ENCODE results near the gene CTXN1.
A peak's percentile ranks its signal among the peaks of the same experiment; 100 is the strongest.

The CTXN1 gene

GRCh38 chr19:7888826-7889217 is 37.1 kb downstream of the CTXN1 start:
- no peak for TF ChIP-seq JUND (IDR thresholded peaks at IDR 0.05; ENCODE audit: low read depth)
- DNase-seq (ENCODE audit: low read depth in 1 of 2, low spot score in 1 of 2): no peak
- in situ Hi-C loops (cut with HindIII; ENCODE audit: low pct_unique_long_range_greater_than_20kb, low sequenced_read_pairs): no loop called here

DNA sequence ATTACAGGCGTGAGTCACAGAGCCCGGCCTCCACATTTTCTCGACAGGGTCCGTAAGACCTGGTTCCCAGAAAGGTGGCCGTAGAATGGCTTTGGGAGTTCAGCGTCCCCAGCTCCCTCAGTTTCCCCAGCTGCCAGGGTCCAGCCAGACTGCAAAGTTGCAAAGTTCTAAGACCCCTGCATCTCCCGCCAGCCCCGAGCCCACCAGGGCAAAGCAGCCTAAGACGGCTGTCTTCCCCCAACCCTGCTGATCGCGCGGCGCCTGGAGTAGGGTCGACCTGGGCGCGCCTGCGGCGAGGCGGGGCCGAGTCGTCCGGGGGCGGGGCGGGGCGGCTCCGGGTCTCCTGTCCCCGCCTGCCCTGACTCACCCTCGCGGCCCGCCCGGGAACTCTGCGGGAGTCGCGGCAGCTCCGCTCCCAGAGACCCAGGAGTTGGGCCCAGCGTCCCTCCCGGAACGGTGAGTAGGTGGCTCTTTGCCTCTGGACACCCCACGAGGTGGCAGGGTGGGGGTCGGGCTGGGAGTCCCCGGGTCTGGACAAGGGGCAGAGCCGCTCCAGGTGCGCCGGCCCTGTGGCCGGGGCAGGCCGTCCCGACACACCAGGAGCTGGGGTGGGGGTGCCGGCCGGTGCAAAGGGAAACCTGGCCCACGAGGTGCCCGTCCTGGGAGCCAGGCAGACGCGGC is 37.6 kb downstream of the CTXN1 start, which contains the start of gene LRRC8E:
Gene LRRC8E, plus strand, starts transcription at position 366 of the 681 bp plus-strand sequence. CDS start 7,094 bp downstream, outside the sequence.
- peak; percentile 50 to 64 for DNase-seq (ENCODE audit: low read depth in 1 of 2, low spot score in 1 of 2)
- in situ Hi-C loops (cut with HindIII; ENCODE audit: low pct_unique_long_range_greater_than_20kb, low sequenced_read_pairs): no loop called here
- TF ChIP-seq JUND (IDR thresholded peaks at IDR 0.05; ENCODE audit: low read depth): no peak

DNA sequence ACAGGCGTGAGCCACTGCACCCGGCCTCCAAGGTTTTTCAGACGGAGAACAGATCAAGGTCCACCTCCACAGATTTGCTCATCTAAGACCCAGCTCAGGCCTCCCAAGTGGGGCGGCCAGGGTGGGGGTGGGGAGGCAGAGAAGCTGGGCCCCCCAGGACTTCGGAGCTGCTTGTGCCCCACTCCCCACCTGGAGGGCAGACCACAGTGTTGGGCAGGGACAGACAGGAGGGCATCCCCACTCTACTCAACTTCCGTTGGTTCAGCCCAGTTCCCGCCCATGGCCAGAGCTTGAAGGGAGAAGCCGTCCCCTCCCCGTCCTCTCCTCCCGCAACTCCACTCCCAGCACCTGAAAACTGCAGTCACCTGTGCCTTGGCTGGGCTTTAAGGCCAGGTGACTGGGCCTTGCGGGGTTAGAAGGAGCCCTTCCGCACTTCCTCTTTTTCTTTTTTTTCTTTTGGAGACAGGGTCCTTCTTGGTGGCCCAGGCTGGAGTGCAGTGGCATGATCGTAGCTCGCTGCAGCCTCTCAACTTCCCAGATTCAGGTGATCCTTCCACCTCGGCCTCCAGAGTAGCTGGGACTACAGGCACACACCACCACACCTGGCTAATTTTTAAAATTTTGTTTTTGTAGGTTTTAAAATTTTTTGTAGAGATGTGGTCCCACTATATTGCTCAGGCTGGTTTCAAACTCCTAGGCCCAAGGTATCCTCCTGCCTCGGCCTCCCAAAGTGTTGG is 38.4 kb downstream of the CTXN1 start:
- no peak for DNase-seq (ENCODE audit: low read depth in 1 of 2, low spot score in 1 of 2)
- in situ Hi-C loops (cut with HindIII; ENCODE audit: low pct_unique_long_range_greater_than_20kb, low sequenced_read_pairs): no loop called here
- no peak for TF ChIP-seq JUND (IDR thresholded peaks at IDR 0.05; ENCODE audit: low read depth)

GRCh38 chr19:7885818-7886217 is 40.1 kb downstream of the CTXN1 start:
- in situ Hi-C loops (cut with HindIII; ENCODE audit: low pct_unique_long_range_greater_than_20kb, low sequenced_read_pairs): no loop called here
- DNase-seq (ENCODE audit: low read depth in 1 of 2, low spot score in 1 of 2): no peak
- no peak for TF ChIP-seq JUND (IDR thresholded peaks at IDR 0.05; ENCODE audit: low read depth)

- in situ Hi-C loops (cut with HindIII; ENCODE audit: low pct_unique_long_range_greater_than_20kb, low sequenced_read_pairs): no loop called here
- no peak for DNase-seq (ENCODE audit: low read depth in 1 of 2, low spot score in 1 of 2)
- TF ChIP-seq JUND (IDR thresholded peaks at IDR 0.05; ENCODE audit: low read depth): no peak
These were observed 42.0 kb downstream of the CTXN1 start for GRCh38 chr19:7883796-7884570.

DNA sequence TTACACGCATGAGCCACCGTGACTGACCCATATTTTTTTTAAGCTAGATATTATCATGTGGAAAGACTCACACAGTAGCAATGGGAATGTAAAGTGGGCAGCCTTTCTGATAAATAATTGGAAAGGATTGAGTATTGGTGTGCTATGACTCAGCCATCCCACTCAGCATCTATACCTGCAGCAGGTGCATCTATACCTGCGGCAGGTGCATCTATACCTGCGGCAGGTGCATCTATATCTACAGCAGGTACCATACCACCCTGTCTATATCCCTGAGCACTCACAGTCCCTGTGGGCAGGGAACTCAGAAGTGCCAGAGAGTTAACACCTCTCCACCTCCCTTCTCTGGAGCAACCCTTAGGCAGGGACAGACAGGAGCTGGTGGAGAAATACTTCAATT is 42.8 kb downstream of the CTXN1 start:
- no peak for DNase-seq (ENCODE audit: low read depth in 1 of 2, low spot score in 1 of 2)
- no peak for TF ChIP-seq JUND (IDR thresholded peaks at IDR 0.05; ENCODE audit: low read depth)
- in situ Hi-C loops (cut with HindIII; ENCODE audit: low pct_unique_long_range_greater_than_20kb, low sequenced_read_pairs): no loop called here

DNA sequence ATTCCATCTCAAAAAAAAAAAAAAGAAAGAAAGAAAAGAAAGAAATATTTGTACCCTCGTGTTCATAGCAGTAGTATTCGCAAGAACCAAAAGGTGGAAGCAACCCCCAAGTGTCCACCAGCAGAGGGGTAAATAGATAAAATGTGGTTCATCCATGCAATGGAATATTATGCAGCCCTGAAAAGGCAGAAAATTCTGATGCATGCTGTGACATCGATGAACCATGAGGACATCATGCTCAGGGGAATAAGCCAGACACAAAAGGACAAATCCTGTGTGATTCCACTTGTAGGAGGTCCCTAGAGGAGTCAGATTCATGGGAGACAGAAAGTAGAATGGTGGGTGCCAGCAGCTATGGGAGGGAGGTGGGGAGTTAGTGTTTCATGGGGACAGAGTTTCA is 44.0 kb downstream of the CTXN1 start:
- in situ Hi-C loops (cut with HindIII; ENCODE audit: low pct_unique_long_range_greater_than_20kb, low sequenced_read_pairs): no loop called here
- DNase-seq (ENCODE audit: low read depth in 1 of 2, low spot score in 1 of 2): no peak
- no peak for TF ChIP-seq JUND (IDR thresholded peaks at IDR 0.05; ENCODE audit: low read depth)

- TF ChIP-seq JUND (IDR thresholded peaks at IDR 0.05; ENCODE audit: low read depth): no peak
- in situ Hi-C loops (cut with HindIII; ENCODE audit: low pct_unique_long_range_greater_than_20kb, low sequenced_read_pairs): no loop called here
- no peak for DNase-seq (ENCODE audit: low read depth in 1 of 2, low spot score in 1 of 2)
These were observed 46.1 kb downstream of the CTXN1 start for GRCh38 chr19:7879836-7880235.

- DNase-seq (ENCODE audit: low read depth in 1 of 2, low spot score in 1 of 2): no peak
- in situ Hi-C loops (cut with HindIII; ENCODE audit: low pct_unique_long_range_greater_than_20kb, low sequenced_read_pairs): no loop called here
- no peak for TF ChIP-seq JUND (IDR thresholded peaks at IDR 0.05; ENCODE audit: low read depth)
These were observed 46.7 kb downstream of the CTXN1 start for GRCh38 chr19:7879111-7879807.

- TF ChIP-seq JUND (IDR thresholded peaks at IDR 0.05; ENCODE audit: low read depth): no peak
- in situ Hi-C loops (cut with HindIII; ENCODE audit: low pct_unique_long_range_greater_than_20kb, low sequenced_read_pairs): no loop called here
- DNase-seq (ENCODE audit: low read depth in 1 of 2, low spot score in 1 of 2): no peak
These were observed 48.6 kb downstream of the CTXN1 start for GRCh38 chr19:7877249-7877836.

DNA sequence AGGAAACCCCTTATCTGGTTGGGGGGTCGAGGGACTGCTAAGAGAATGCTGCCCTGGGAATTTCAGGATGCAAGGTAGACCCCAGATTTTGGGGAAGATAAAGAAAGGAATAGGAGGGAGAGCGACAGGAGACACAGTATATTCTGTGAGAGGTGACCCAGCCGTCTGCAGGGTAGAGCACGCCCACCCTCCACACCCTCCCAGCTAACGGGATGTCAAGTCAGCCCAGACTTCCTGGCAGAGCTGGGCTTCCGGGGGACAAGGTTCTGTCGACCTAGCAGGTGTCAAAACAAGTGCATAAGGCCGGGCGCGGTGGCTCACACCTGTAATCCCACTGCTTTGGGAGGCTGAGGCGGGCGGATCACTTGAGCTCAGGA is 51.0 kb downstream of the CTXN1 start:
- no peak for DNase-seq (ENCODE audit: low read depth in 1 of 2, low spot score in 1 of 2)
- in situ Hi-C loops (cut with HindIII; ENCODE audit: low pct_unique_long_range_greater_than_20kb, low sequenced_read_pairs): no loop called here
- TF ChIP-seq JUND (IDR thresholded peaks at IDR 0.05; ENCODE audit: low read depth): no peak
